NCI-H128 (cell line): Measurements from ENCODE around the gene MFSD2A.
"Not testable (repeated sequence)": the region's sequence is repeated elsewhere in the genome, so short reads cannot be mapped to it uniquely, and the experiment has no call there.

Source experiments
- DNase-seq: peaks from one replicate; lab custom pipeline; 2025; ENCODE audit not compliant: unreplicated experiment; lab: John Stamatoyannopoulos, UW

MFSD2A gene

GRCh38 chr1:39965044-39965443 is 10.1 kb downstream of the MFSD2A start:
- DNase-seq: no peak

GRCh38 chr1:39969048-39969447 is 14.1 kb downstream of the MFSD2A start:
- DNase-seq: no peak

GRCh38 chr1:39969531-39970270 is 14.8 kb downstream of the MFSD2A start:
- no peak for DNase-seq

- DNase-seq: no peak
These were observed 15.3 kb downstream of the MFSD2A start for GRCh38 chr1:39970274-39970673.

GRCh38 chr1:39971138-39971537 is 16.2 kb downstream of the MFSD2A start:
- no peak for DNase-seq

GRCh38 chr1:39973503-39974135 is 18.7 kb downstream of the MFSD2A start:
- DNase-seq: peak; percentile 71

GRCh38 chr1:39976732-39977131 is 21.8 kb downstream of the MFSD2A start:
- DNase-seq: no peak

- no peak for DNase-seq
These were observed 22.3 kb downstream of the MFSD2A start for GRCh38 chr1:39977202-39977601.

- DNase-seq: no peak
These were observed 24.7 kb downstream of the MFSD2A start for GRCh38 chr1:39979654-39980053.

- DNase-seq: no peak
These were observed 25.8 kb downstream of the MFSD2A start for GRCh38 chr1:39980555-39981313.

- no peak for DNase-seq
These were observed 26.4 kb downstream of the MFSD2A start for GRCh38 chr1:39981385-39981784.

GRCh38 chr1:39981945-39982344 is 27.0 kb downstream of the MFSD2A start:
- DNase-seq: no peak

- not testable (repeated sequence) for DNase-seq
These were observed 29.5 kb downstream of the MFSD2A start for GRCh38 chr1:39984480-39984879.

GRCh38 chr1:39984951-39985350 is 30.0 kb downstream of the MFSD2A start:
- DNase-seq: no peak

- no peak for DNase-seq
These were observed 32.9 kb downstream of the MFSD2A start for GRCh38 chr1:39987869-39988268.

- no peak for DNase-seq
These were observed 33.8 kb downstream of the MFSD2A start for GRCh38 chr1:39988618-39989343.

- no peak for DNase-seq
These were observed 35.5 kb downstream of the MFSD2A start for GRCh38 chr1:39990428-39990827.

GRCh38 chr1:39992234-39992633 is 37.3 kb downstream of the MFSD2A start:
- DNase-seq: no peak

- DNase-seq: no peak
These were observed 37.9 kb downstream of the MFSD2A start for GRCh38 chr1:39992888-39993287.

GRCh38 chr1:39995973-39996393 is 41.0 kb downstream of the MFSD2A start:
- DNase-seq: no peak

GRCh38 chr1:39996396-39997004 is 41.6 kb downstream of the MFSD2A start:
- DNase-seq: no peak
